Adrenal gland (tissue), 5 donors: ENCODE data around the gene C15orf39.
"Not testable (repeated sequence)": the region's sequence is repeated elsewhere in the genome, so short reads cannot be mapped to it uniquely, and the experiment has no call there.

Experiments
- POLR2A ChIP-seq, 2 donors: fragments of 450-650 bp; IDR thresholded peaks; one replicate each; pipeline ENCODE4 v1.6.1; 2017; ENCODE audit warnings: antibody characterized with exemption in 2 of 2, mild to moderate bottlenecking in 2 of 2, moderate library complexity in 1 of 2
- TF ChIP-seq, protein P1 (sequence below), 6 experiments: fragments of 450-650 bp in 4 of 6; fragments of 200-600 bp in 2 of 6; sonication (generic) in 1 of 6; IDR thresholded peaks; 1 replicate in 5 of 6; 2 replicates in 1 of 6; pipeline versions ENCODE4 v1.5.1 to v1.8.0; 2016 to 2021; ENCODE audit warnings: antibody characterized with exemption in 6 of 6, mild to moderate bottlenecking in 2 of 6, moderate library complexity in 1 of 6
- donor health status: DM: no; HTN: no; CAD: no.

DNA sequence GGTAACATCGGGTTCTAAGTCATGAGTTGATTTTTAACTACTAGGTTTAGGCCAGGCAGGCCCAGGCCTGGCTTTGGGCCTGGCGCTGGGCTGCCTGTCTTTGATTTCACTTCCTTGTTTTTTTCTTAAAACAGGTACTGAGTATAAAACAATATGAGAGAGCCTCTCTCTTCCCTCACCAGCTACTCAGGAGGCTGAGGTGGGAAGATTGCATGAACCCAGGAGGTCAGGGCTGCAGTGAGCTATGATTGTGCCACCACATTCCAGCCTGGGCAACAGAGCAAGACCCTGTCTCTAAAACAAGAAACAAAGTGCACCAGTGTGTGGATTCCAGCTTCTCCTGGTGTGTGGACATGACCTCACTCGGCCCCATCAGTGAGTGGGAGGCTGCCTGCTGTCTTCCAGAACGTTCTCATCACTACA is 17.8 kb downstream of the C15orf39 start:
- TF ChIP-seq, protein P1, sequence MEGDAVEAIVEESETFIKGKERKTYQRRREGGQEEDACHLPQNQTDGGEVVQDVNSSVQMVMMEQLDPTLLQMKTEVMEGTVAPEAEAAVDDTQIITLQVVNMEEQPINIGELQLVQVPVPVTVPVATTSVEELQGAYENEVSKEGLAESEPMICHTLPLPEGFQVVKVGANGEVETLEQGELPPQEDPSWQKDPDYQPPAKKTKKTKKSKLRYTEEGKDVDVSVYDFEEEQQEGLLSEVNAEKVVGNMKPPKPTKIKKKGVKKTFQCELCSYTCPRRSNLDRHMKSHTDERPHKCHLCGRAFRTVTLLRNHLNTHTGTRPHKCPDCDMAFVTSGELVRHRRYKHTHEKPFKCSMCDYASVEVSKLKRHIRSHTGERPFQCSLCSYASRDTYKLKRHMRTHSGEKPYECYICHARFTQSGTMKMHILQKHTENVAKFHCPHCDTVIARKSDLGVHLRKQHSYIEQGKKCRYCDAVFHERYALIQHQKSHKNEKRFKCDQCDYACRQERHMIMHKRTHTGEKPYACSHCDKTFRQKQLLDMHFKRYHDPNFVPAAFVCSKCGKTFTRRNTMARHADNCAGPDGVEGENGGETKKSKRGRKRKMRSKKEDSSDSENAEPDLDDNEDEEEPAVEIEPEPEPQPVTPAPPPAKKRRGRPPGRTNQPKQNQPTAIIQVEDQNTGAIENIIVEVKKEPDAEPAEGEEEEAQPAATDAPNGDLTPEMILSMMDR (IDR thresholded peaks at IDR 0.05) = not testable (repeated sequence)
- not testable (repeated sequence) for TF ChIP-seq POLR2A (IDR thresholded peaks at IDR 0.05)
